ENCODE measurements around the gene SOAT1. TPM values are rescaled to one million over a fixed set of nuclear protein-coding genes. Genes with fewer than 3 reads are reported as not detected.
A peak's percentile ranks its signal among the peaks of the same experiment; 100 is the strongest.
"Not testable (repeated sequence)": the region's sequence is repeated elsewhere in the genome, so short reads cannot be mapped to it uniquely, and the experiment has no call there.

The SOAT1 gene
- total RNA-seq, 1 experiment from 2014 or later, result 9.7 TPM

GRCh38 chr1:179326746-179327145, 33.1 kb downstream of the SOAT1 start:
- peaks cover 6% of the 10 kb centered on the region for H3K9me3 ChIP-seq
- peaks cover 59% of the 10 kb centered on the region for H3K36me3 ChIP-seq
- no peak for DNase-seq
- H3K4me3 ChIP-seq, result no peak overlapping the region
- no peaks in the 10 kb centered on the region for H3K27me3 ChIP-seq

GRCh38 chr1:179327196-179327595, 33.6 kb downstream of the SOAT1 start:
- Histone ChIP-seq H3K9me3 (peaks cover 6% of the 10 kb centered on the region), H3K4me3 (no peak overlapping the region)
- DNase-seq, result no peak

GRCh38 chr1:179327679-179328078, 34.1 kb downstream of the SOAT1 start:
- DNase-seq, result no peak
- H3K4me3 ChIP-seq, result no peak overlapping the region
- peaks cover 58% of the 10 kb centered on the region for H3K36me3 ChIP-seq
- H3K9me3 ChIP-seq, result peaks cover 6% of the 10 kb centered on the region
- H3K27me3 ChIP-seq, result no peaks in the 10 kb centered on the region

More at GRCh38 chr1:179327196-179327595, 33.6 kb downstream of the SOAT1 start:
- Histone ChIP-seq H3K36me3 (peaks cover 62% of the 10 kb centered on the region), H3K27me3 (no peaks in the 10 kb centered on the region)

GRCh38 chr1:179329862-179330261, 36.3 kb downstream of the SOAT1 start:
- no peak for DNase-seq
- no peak overlapping the region for H3K4me3 ChIP-seq
- peaks cover 42% of the 10 kb centered on the region for H3K36me3 ChIP-seq
- no peaks in the 10 kb centered on the region for H3K27me3 ChIP-seq
- peaks cover 6% of the 10 kb centered on the region for H3K9me3 ChIP-seq

GRCh38 chr1:179334440-179334839, 40.8 kb downstream of the SOAT1 start:
- Histone ChIP-seq H3K36me3 (peaks cover 13% of the 10 kb centered on the region), H3K9me3 (peaks cover 4% of the 10 kb centered on the region), H3K4me3 (no peak overlapping the region), H3K27me3 (no peaks in the 10 kb centered on the region)
- no peak for DNase-seq

GRCh38 chr1:179337288-179337687, 43.7 kb downstream of the SOAT1 start:
- Histone ChIP-seq H3K27me3 (no peaks in the 10 kb centered on the region), H3K9me3 (no peaks in the 10 kb centered on the region), H3K36me3 (peaks cover 10% of the 10 kb centered on the region), H3K4me3 (no peak overlapping the region)
- DNase-seq, result no peak

GRCh38 chr1:179337942-179338560, 44.5 kb downstream of the SOAT1 start:
- Histone ChIP-seq H3K36me3 (peaks cover 15% of the 10 kb centered on the region), H3K27me3 (no peaks in the 10 kb centered on the region), H3K4me3 (no peak overlapping the region), H3K9me3 (no peaks in the 10 kb centered on the region)
- DNase-seq, result no peak

- no peaks in the 10 kb centered on the region for H3K27me3 ChIP-seq
- DNase-seq, result no peak
- H3K9me3 ChIP-seq, result no peaks in the 10 kb centered on the region
- H3K36me3 ChIP-seq, result peaks cover 32% of the 10 kb centered on the region
- H3K4me3 ChIP-seq, result no peak overlapping the region
Measured at GRCh38 chr1:179340918-179341317, 47.3 kb downstream of the SOAT1 start.

GRCh38 chr1:179341943-179342547, 48.4 kb downstream of the SOAT1 start:
- Histone ChIP-seq H3K27me3 (no peaks in the 10 kb centered on the region), H3K36me3 (peaks cover 35% of the 10 kb centered on the region), H3K9me3 (no peaks in the 10 kb centered on the region), H3K4me3 (no peak overlapping the region)
- DNase-seq, result no peak

- no peak for DNase-seq
- peaks cover 40% of the 10 kb centered on the region for H3K36me3 ChIP-seq
Measured at GRCh38 chr1:179342740-179343404, 49.3 kb downstream of the SOAT1 start.

GRCh38 chr1:179351281-179351680, 57.7 kb downstream of the SOAT1 start:
- Histone ChIP-seq H3K36me3 (peaks cover 37% of the 10 kb centered on the region), H3K4me3 (no peak overlapping the region), H3K27me3 (no peaks in the 10 kb centered on the region), H3K9me3 (no peaks in the 10 kb centered on the region)
- DNase-seq, result no peak

More at GRCh38 chr1:179342740-179343404, 49.3 kb downstream of the SOAT1 start:
- Histone ChIP-seq H3K27me3 (no peaks in the 10 kb centered on the region), H3K4me3 (no peak overlapping the region), H3K9me3 (no peaks in the 10 kb centered on the region)

- no peaks in the 10 kb centered on the region for H3K27me3 ChIP-seq
- H3K36me3 ChIP-seq, result peaks cover 37% of the 10 kb centered on the region
Measured at GRCh38 chr1:179352236-179352635, 58.6 kb downstream of the SOAT1 start.

GRCh38 chr1:179353546-179353945, 59.9 kb downstream of the SOAT1 start:
- Histone ChIP-seq H3K9me3 (no peaks in the 10 kb centered on the region), H3K4me3 (no peak overlapping the region), H3K27me3 (no peaks in the 10 kb centered on the region), H3K36me3 (peaks cover 25% of the 10 kb centered on the region)
- peak; percentile 70 for DNase-seq

More at GRCh38 chr1:179352236-179352635, 58.6 kb downstream of the SOAT1 start:
- Histone ChIP-seq H3K9me3 (no peaks in the 10 kb centered on the region), H3K4me3 (no peak overlapping the region)
- DNase-seq, result no peak

GRCh38 chr1:179361631-179362030, 68.0 kb downstream of the SOAT1 start:
- H3K9me3 ChIP-seq, H3K4me3 ChIP-seq, DNase-seq, H3K36me3 ChIP-seq, H3K27me3 ChIP-seq: not testable (repeated sequence)

GRCh38 chr1:179365342-179366092, 71.9 kb downstream of the SOAT1 start, which contains the start of gene AXDND1:
AXDND1 (plus strand) TSS chr1:179365971; CDS start chr1:179366510, 539 bp downstream.
- no peaks in the 10 kb centered on the region for H3K9me3 ChIP-seq

GRCh38 chr1:179366093-179366800, 72.7 kb downstream of the SOAT1 start:
- DNase-seq, result no peak
- Histone ChIP-seq H3K27me3 (no peaks in the 10 kb centered on the region), H3K4me3 (peak overlapping the region; percentile 86), H3K36me3 (no peaks in the 10 kb centered on the region; the same call in 1 of the 2 replicates), H3K9me3 (no peaks in the 10 kb centered on the region)

More at GRCh38 chr1:179365342-179366092, 71.9 kb downstream of the SOAT1 start, which contains the start of gene AXDND1:
- no peaks in the 10 kb centered on the region; the same call in 1 of the 2 replicates for H3K36me3 ChIP-seq
- H3K4me3 ChIP-seq, result peak within 1 kb of the TSS; percentile 86
- peak; percentile 88 for DNase-seq
- H3K27me3 ChIP-seq, result no peaks in the 10 kb centered on the region

Measured in MG63 (cell line).